ENCODE measurements around the gene TDRD6.

TDRD6 gene

GRCh38 chr6:46651006-46651405, 36.7 kb upstream of the TDRD6 start:
- H3K4me3 ChIP-seq (ENCODE audit: low read depth, low read length): no peak overlapping the region

GRCh38 chr6:46651816-46652215, 35.9 kb upstream of the TDRD6 start:
- no peak for TF ChIP-seq CTCF (IDR thresholded peaks at IDR 0.05; ENCODE audit: low read depth, low read length)

More at GRCh38 chr6:46651006-46651405, 36.7 kb upstream of the TDRD6 start:
- no peak for TF ChIP-seq CTCF (IDR thresholded peaks at IDR 0.05; ENCODE audit: low read depth, low read length)

GRCh38 chr6:46652232-46652602, 35.5 kb upstream of the TDRD6 start:
- no peak for TF ChIP-seq CTCF (IDR thresholded peaks at IDR 0.05; ENCODE audit: low read depth, low read length)
- peak overlapping the region; percentile 67 for H3K4me3 ChIP-seq (ENCODE audit: low read depth, low read length)

More at GRCh38 chr6:46651816-46652215, 35.9 kb upstream of the TDRD6 start:
- H3K4me3 ChIP-seq (ENCODE audit: low read depth, low read length): no peak overlapping the region

GRCh38 chr6:46652603-46653438, 34.9 kb upstream of the TDRD6 start, which contains the start of the genes CYP39A1 and SLC25A27:
Gene CYP39A1 (minus strand): TSS chr6:46652818. CDS start chr6:46652582, 236 bp downstream.
Gene SLC25A27 (plus strand): TSS chr6:46652975. CDS start chr6:46653193, 218 bp downstream.
- H3K4me3 ChIP-seq (ENCODE audit: low read depth, low read length): peak within 1 kb of the TSS; percentile 67
- TF ChIP-seq CTCF (IDR thresholded peaks at IDR 0.05; ENCODE audit: low read depth, low read length): no peak

- no peak for TF ChIP-seq CTCF (IDR thresholded peaks at IDR 0.05; ENCODE audit: low read depth, low read length)
- peak overlapping the region; percentile 67 for H3K4me3 ChIP-seq (ENCODE audit: low read depth, low read length)
Measured at GRCh38 chr6:46653439-46654195, 34.1 kb upstream of the TDRD6 start.

- no peak for TF ChIP-seq CTCF (IDR thresholded peaks at IDR 0.05; ENCODE audit: low read depth, low read length)
- H3K4me3 ChIP-seq (ENCODE audit: low read depth, low read length): no peak overlapping the region
Measured at GRCh38 chr6:46655803-46656202, 31.9 kb upstream of the TDRD6 start.

- TF ChIP-seq CTCF (IDR thresholded peaks at IDR 0.05; ENCODE audit: low read depth, low read length): no peak
- H3K4me3 ChIP-seq (ENCODE audit: low read depth, low read length): no peak overlapping the region
Measured at GRCh38 chr6:46657642-46658041, 30.0 kb upstream of the TDRD6 start.

Measured in WI38 (cell line).